K562 (cell line): ENCODE data around the gene DMD. TPM values are rescaled to one million over a fixed set of nuclear protein-coding genes. Genes with fewer than 3 reads are reported as not detected.

Experiments
- ATAC-seq: fragments of 200-7000 bp; cut with Tn5 transposase; 3 replicates; pipeline ENCODE4 v1.9.1; 2020; ENCODE audit warnings: moderate library complexity
- BruUV-seq: library from RNA; stranded (reverse); fragments of 400-500 nt; replicated peaks from 2 replicates; lab custom pipeline; 2021; lab: Mats Ljungman, UMichigan
- CTCF ChIA-PET: fragments of 300-600 bp; formaldehyde crosslinking; extraction: SDS; loops from one replicate; lab custom pipeline; 2021; ENCODE audit warnings: low intra/inter-chr PET ratio; lab: Yijun Ruan, JAX
- POLR2A ChIA-PET: fragments of 300-600, 350-650 bp; sonication (Branson Sonifier 250); formaldehyde crosslinking; extraction: SDS; loops from one replicate; lab custom pipeline; 2021; ENCODE audit warnings: antibody characterized with exemption, inconsistent platforms; lab: Yijun Ruan, JAX
- DNase-seq, 4 experiments: peaks; one replicate each; pipeline versions ENCODE4 v3.0.0 to v3.0.0-alpha.2; 2011 to 2018; ENCODE audit warnings: low spot score in 3 of 4, mixed read lengths in 3 of 4; ENCODE audit errors: extremely low read depth in 1 of 4
- FAIRE-seq: peaks from 2 replicates; lab custom pipeline; 2011; peaks lifted over from hg19 to GRCh38; lab: Jason Lieb, UNC
- H2AFZ ChIP-seq: 2 replicates; pipeline ENCODE4 v1.6.0; 2011; ENCODE audit warnings: low read depth, low read length, control low read depth, inconsistent platforms
- H3K27ac ChIP-seq: fragments of 200-600 bp; 3 replicates; pipeline ENCODE4 v1.8.0; 2011; ENCODE audit warnings: low read depth, mild to moderate bottlenecking, control low read depth, inconsistent platforms, low read length, moderate library complexity, mixed read lengths; ENCODE audit errors: extremely low read depth
- H3K27me3 ChIP-seq, 2 experiments: fragments of 300-600 bp in 1 of 2; 2 replicates in 1 of 2; 3 replicates in 1 of 2; pipeline versions ENCODE4 v1.6.0 to v1.8.0; 2011; ENCODE audit warnings: inconsistent platforms in 2 of 2, low read length in 2 of 2, mild to moderate bottlenecking in 1 of 2, mixed read lengths in 1 of 2, moderate library complexity in 1 of 2; ENCODE audit not compliant: control insufficient read depth in 2 of 2, insufficient read depth in 2 of 2
- H3K36me3 ChIP-seq: fragments of 300-600 bp; 3 replicates; pipeline ENCODE4 v1.8.0; 2011; ENCODE audit warnings: mild to moderate bottlenecking, low read length, inconsistent platforms; ENCODE audit not compliant: control insufficient read depth, insufficient read depth
- H3K4me1 ChIP-seq, 2 experiments: fragments of 200-600 bp in 1 of 2; replicated peaks in 1 of 2; 2 replicates in 1 of 2; 3 replicates in 1 of 2; pipeline versions ENCODE4 v1.5.1 to v1.8.0; 2011; ENCODE audit warnings: inconsistent platforms in 2 of 2, low read length in 2 of 2, mild to moderate bottlenecking in 1 of 2, mixed read lengths in 1 of 2, moderate library complexity in 1 of 2; ENCODE audit not compliant: control insufficient read depth in 2 of 2, insufficient read depth in 2 of 2
- H3K4me2 ChIP-seq: 2 replicates; pipeline ENCODE4 v1.6.1; 2011; ENCODE audit warnings: low read length, control low read depth, inconsistent platforms, mixed read lengths; ENCODE audit not compliant: insufficient read depth
- H3K4me3 ChIP-seq: fragments of 200-600 bp; sonication (generic), shearing (Covaris generic); 2 replicates; pipeline ENCODE4 v1.5.1; 2016; ENCODE audit warnings: control low read depth, inconsistent platforms
- H3K79me2 ChIP-seq: fragments of 200-600 bp; 3 replicates; pipeline ENCODE4 v1.8.0; 2011; ENCODE audit warnings: low read length, inconsistent platforms; ENCODE audit not compliant: control insufficient read depth, insufficient read depth
- H3K9ac ChIP-seq, 2 experiments: 2 replicates each; pipeline versions ENCODE4 v1.6.0 to v1.6.1; 2011; ENCODE audit warnings: low read depth in 2 of 2, low read length in 2 of 2, control low read depth in 1 of 2, inconsistent platforms in 1 of 2, mild to moderate bottlenecking in 1 of 2, mixed read lengths in 1 of 2; ENCODE audit not compliant: insufficient read depth in 1 of 2
- H3K9me1 ChIP-seq: one replicate; pipeline ENCODE4 v1.6.0; 2011; ENCODE audit warnings: inconsistent platforms, mild to moderate bottlenecking, low read length, moderate library complexity; ENCODE audit not compliant: control insufficient read depth, insufficient read depth
- H3K9me3 ChIP-seq: replicated peaks from 2 replicates; pipeline ENCODE4 v1.5.1; 2011; ENCODE audit warnings: low read depth, low read length, inconsistent platforms; ENCODE audit not compliant: control insufficient read depth, insufficient read depth
- H4K20me1 ChIP-seq: replicated peaks from 2 replicates; pipeline ENCODE4 v1.6.1; 2011; ENCODE audit warnings: low read length, inconsistent platforms, mixed read lengths; ENCODE audit not compliant: control insufficient read depth, insufficient read depth
- KDM4B ChIP-seq, 2 experiments: fragments of 450-650 bp in 1 of 2; sonication (generic) in 1 of 2; IDR thresholded peaks; 2 replicates each; pipeline ENCODE4 v1.6.1; 2016 to 2017; ENCODE audit warnings: borderline replicate concordance in 2 of 2, antibody characterized with exemption in 1 of 2, low read depth in 1 of 2, mild to moderate bottlenecking in 1 of 2
- SIX5 ChIP-seq, 2 experiments: IDR thresholded peaks; 2 replicates each; pipeline ENCODE4 v1.6.1; 2011; ENCODE audit warnings: low read length in 2 of 2, borderline replicate concordance in 1 of 2, low read depth in 1 of 2, mild to moderate bottlenecking in 1 of 2, moderate library complexity in 1 of 2; ENCODE audit not compliant: insufficient read depth in 1 of 2
- WGBS: fragments of 100-300 bp; shearing (Covaris generic); methylation state at CpG from one replicate; pipeline ENCODE4 v1.1.6; 2016; ENCODE audit warnings: low coverage, mixed read lengths; ENCODE audit not compliant: insufficient coverage; ENCODE audit errors: missing lambda C conversion rate; 5-methylcytosine and 5-hydroxymethylcytosine counted together
- in situ Hi-C: fragments of 300-500 bp; cut with MboI; formaldehyde crosslinking; loops from 4 replicates; pipeline ENCODE4 v1.15.0; 2018; ENCODE audit warnings: inconsistent platforms, mixed read lengths
- intact Hi-C: fragments of 100-400 bp; cut with micrococcal nuclease; formaldehyde crosslinking; loops from 2 replicates; pipeline ENCODE4 v1.14.2; 2022
- polyA plus RNA-seq, 8 experiments: library from polyadenylated mRNA; depleted of rRNA in 4 of 8; stranded (reverse) in 5 of 8; unstranded in 3 of 8; fragments of >200 nt; fragmentation: Nextera tagmentation in 2 of 8; fragmentation: Illumina TruSeq in 1 of 8; extraction: Ambion mirVana in 2 of 8; extraction: Trizol in 1 of 8; gene quantifications; 2 replicates each; pipeline versions ENCODE4 v1.2.1 to v1.2.3, GENCODE V29; 2011 to 2014; ENCODE audit warnings: inconsistent platforms in 1 of 8, missing spikeins in 1 of 8
- total RNA-seq, 7 experiments: library from RNA; depleted of rRNA in 6 of 7; stranded (reverse); fragments of >200 nt in 6 of 7; fragmentation: Illumina TruSeq in 2 of 7; extraction: Trizol in 2 of 7; gene quantifications; 2 replicates each; pipeline versions ENCODE4 v1.2.1 to v1.2.3, GENCODE V29; 2011 to 2021; ENCODE audit warnings: low replicate concordance in 1 of 7
- TF ChIP-seq, protein P1 (sequence below): sonication (generic); IDR thresholded peaks from 2 replicates; pipeline ENCODE4 v1.6.1; 2016
- TF ChIP-seq, protein P2 (sequence below): fragments of 200-800 bp; sonication (Bioruptor generic); IDR thresholded peaks from 2 replicates; pipeline ENCODE4 v1.6.1; 2016; ENCODE audit warnings: missing genetic modification characterization, missing compliant biosample characterization

The DMD gene
- total and polyA plus RNA-seq, 9 of the 15 experiments (the other 6 are each of a cell fraction or from before 2014, with no cell fraction given) = 3.8 to 20.4 (median 11.4) TPM

DNA sequence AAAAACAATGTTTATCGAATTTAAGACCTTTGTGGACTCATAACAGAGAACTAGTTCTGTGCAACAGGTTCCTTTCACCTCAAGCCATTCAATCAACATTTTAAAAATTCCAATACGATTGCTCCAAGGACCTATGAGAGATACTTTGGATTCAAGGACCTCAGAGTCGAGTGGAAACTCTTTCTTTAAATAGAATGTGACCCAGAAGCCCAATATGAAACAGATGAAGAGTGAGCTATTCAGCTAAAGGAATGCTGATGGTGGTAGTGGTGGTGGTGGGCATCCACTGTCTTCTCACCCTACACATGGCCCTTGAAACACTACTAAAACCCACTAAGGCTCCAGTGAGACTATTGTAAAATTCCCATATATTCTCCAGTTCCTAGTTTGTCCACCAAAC, 257.2 kb downstream of the DMD start:
- ATAC-seq (no peak), DNase-seq (no peak)
- BruUV-seq = no TSS peak
- POLR2A ChIA-PET = no interaction called here
- H3K27ac ChIP-seq = no peak overlapping the region
- in situ Hi-C loops (no loop called here), intact Hi-C loops (no loop called here)
- H3K9ac ChIP-seq = no peak overlapping the region
- H3K79me2 ChIP-seq = no peaks in the 10 kb centered on the region
- no peaks in the 10 kb centered on the region for H3K4me1 ChIP-seq
- no peak overlapping the region for H2AFZ ChIP-seq
- no peaks in the 10 kb centered on the region for H3K27me3 ChIP-seq
- 0% methylated on average over 3 of the region's 3 CpGs for WGBS
- no peak overlapping the region for H3K4me3 ChIP-seq
- H3K36me3 ChIP-seq = no peaks in the 10 kb centered on the region
- no peak overlapping the region for H3K4me2 ChIP-seq
- H4K20me1 ChIP-seq = no peaks in the 10 kb centered on the region
- H3K9me3 ChIP-seq = no peaks in the 10 kb centered on the region
- TF ChIP-seq, protein P1, sequence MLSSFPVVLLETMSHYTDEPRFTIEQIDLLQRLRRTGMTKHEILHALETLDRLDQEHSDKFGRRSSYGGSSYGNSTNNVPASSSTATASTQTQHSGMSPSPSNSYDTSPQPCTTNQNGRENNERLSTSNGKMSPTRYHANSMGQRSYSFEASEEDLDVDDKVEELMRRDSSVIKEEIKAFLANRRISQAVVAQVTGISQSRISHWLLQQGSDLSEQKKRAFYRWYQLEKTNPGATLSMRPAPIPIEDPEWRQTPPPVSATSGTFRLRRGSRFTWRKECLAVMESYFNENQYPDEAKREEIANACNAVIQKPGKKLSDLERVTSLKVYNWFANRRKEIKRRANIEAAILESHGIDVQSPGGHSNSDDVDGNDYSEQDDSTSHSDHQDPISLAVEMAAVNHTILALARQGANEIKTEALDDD = no peak
- TF ChIP-seq, protein P2, sequence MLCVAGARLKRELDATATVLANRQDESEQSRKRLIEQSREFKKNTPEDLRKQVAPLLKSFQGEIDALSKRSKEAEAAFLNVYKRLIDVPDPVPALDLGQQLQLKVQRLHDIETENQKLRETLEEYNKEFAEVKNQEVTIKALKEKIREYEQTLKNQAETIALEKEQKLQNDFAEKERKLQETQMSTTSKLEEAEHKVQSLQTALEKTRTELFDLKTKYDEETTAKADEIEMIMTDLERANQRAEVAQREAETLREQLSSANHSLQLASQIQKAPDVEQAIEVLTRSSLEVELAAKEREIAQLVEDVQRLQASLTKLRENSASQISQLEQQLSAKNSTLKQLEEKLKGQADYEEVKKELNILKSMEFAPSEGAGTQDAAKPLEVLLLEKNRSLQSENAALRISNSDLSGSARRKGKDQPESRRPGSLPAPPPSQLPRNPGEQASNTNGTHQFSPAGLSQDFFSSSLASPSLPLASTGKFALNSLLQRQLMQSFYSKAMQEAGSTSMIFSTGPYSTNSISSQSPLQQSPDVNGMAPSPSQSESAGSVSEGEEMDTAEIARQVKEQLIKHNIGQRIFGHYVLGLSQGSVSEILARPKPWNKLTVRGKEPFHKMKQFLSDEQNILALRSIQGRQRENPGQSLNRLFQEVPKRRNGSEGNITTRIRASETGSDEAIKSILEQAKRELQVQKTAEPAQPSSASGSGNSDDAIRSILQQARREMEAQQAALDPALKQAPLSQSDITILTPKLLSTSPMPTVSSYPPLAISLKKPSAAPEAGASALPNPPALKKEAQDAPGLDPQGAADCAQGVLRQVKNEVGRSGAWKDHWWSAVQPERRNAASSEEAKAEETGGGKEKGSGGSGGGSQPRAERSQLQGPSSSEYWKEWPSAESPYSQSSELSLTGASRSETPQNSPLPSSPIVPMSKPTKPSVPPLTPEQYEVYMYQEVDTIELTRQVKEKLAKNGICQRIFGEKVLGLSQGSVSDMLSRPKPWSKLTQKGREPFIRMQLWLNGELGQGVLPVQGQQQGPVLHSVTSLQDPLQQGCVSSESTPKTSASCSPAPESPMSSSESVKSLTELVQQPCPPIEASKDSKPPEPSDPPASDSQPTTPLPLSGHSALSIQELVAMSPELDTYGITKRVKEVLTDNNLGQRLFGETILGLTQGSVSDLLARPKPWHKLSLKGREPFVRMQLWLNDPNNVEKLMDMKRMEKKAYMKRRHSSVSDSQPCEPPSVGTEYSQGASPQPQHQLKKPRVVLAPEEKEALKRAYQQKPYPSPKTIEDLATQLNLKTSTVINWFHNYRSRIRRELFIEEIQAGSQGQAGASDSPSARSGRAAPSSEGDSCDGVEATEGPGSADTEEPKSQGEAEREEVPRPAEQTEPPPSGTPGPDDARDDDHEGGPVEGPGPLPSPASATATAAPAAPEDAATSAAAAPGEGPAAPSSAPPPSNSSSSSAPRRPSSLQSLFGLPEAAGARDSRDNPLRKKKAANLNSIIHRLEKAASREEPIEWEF (CRISPR knock-in tag) = no peak
- TF ChIP-seq KDM4B (IDR thresholded peaks at IDR 0.05; ENCODE audit: borderline replicate concordance in 2 of 2, low read depth in 1 of 2) (no peak), SIX5 (IDR thresholded peaks at IDR 0.05; ENCODE audit: borderline replicate concordance in 1 of 2, insufficient read depth in 1 of 2, low read depth in 1 of 2, low read length in 2 of 2) (no peak)
- TF ChIP-seq, all 486 proteins: peak for 0
- no peaks in the 10 kb centered on the region for H3K9me1 ChIP-seq
- CTCF ChIA-PET = no interaction called here
- FAIRE-seq = no peak
